Muscle of arm (tissue), 14 donors: ENCODE results near the gene ABCA2. TPM values are rescaled to one million over a fixed set of nuclear protein-coding genes. Genes with fewer than 3 reads are reported as not detected.

Experiments
- DNase-seq: peaks from one replicate; pipeline ENCODE4 v3.0.0-alpha.2; 2013
- long read RNA-seq, 11 donors: transcript quantifications; one replicate each; lab custom pipeline, GENCODE V29; 2026
- polyA plus RNA-seq, 12 donors: library from polyadenylated mRNA; unstranded; fragments of 120-200 nt; gene quantifications; one replicate each; pipeline ENCODE4 v1.2.1, GENCODE V29; 2013; ENCODE audit not compliant: insufficient read length in 12 of 12

The ABCA2 gene, protein sequence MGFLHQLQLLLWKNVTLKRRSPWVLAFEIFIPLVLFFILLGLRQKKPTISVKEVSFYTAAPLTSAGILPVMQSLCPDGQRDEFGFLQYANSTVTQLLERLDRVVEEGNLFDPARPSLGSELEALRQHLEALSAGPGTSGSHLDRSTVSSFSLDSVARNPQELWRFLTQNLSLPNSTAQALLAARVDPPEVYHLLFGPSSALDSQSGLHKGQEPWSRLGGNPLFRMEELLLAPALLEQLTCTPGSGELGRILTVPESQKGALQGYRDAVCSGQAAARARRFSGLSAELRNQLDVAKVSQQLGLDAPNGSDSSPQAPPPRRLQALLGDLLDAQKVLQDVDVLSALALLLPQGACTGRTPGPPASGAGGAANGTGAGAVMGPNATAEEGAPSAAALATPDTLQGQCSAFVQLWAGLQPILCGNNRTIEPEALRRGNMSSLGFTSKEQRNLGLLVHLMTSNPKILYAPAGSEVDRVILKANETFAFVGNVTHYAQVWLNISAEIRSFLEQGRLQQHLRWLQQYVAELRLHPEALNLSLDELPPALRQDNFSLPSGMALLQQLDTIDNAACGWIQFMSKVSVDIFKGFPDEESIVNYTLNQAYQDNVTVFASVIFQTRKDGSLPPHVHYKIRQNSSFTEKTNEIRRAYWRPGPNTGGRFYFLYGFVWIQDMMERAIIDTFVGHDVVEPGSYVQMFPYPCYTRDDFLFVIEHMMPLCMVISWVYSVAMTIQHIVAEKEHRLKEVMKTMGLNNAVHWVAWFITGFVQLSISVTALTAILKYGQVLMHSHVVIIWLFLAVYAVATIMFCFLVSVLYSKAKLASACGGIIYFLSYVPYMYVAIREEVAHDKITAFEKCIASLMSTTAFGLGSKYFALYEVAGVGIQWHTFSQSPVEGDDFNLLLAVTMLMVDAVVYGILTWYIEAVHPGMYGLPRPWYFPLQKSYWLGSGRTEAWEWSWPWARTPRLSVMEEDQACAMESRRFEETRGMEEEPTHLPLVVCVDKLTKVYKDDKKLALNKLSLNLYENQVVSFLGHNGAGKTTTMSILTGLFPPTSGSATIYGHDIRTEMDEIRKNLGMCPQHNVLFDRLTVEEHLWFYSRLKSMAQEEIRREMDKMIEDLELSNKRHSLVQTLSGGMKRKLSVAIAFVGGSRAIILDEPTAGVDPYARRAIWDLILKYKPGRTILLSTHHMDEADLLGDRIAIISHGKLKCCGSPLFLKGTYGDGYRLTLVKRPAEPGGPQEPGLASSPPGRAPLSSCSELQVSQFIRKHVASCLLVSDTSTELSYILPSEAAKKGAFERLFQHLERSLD (N-terminal part only)
- polyA plus RNA-seq = 10 to 100 TPM in 11 of 12 donors, not detected in 1; 10.1 to 28.9 (median 13.0) TPM
- long read RNA-seq, donor 1, partial matches to known transcripts = 0 of 1 reads
- long read RNA-seq, donor 1, other reads (novel, unspliced or antisense) = 0 of 1 reads
- long read RNA-seq, donor 2 = 0 reads
- long read RNA-seq, donor 3 = 0 reads
- long read RNA-seq, donor 4 = 0 reads
- long read RNA-seq, donor 5 = 0 reads
- long read RNA-seq, donor 6 = 0 reads
- long read RNA-seq, donor 7, partial matches to known transcripts = 0 of 1 reads
- long read RNA-seq, donor 7, other reads (novel, unspliced or antisense) = 0 of 1 reads
- long read RNA-seq, donor 8 = 0 reads
- long read RNA-seq, donor 9 = 0 reads
- long read RNA-seq, donor 10, partial matches to known transcripts = 0 of 1 reads
- long read RNA-seq, donor 10, other reads (novel, unspliced or antisense) = 0 of 1 reads
- long read RNA-seq, donor 11, partial matches to known transcripts = 0 of 1 reads
- long read RNA-seq, donor 11, other reads (novel, unspliced or antisense) = 0 of 1 reads

DNA sequence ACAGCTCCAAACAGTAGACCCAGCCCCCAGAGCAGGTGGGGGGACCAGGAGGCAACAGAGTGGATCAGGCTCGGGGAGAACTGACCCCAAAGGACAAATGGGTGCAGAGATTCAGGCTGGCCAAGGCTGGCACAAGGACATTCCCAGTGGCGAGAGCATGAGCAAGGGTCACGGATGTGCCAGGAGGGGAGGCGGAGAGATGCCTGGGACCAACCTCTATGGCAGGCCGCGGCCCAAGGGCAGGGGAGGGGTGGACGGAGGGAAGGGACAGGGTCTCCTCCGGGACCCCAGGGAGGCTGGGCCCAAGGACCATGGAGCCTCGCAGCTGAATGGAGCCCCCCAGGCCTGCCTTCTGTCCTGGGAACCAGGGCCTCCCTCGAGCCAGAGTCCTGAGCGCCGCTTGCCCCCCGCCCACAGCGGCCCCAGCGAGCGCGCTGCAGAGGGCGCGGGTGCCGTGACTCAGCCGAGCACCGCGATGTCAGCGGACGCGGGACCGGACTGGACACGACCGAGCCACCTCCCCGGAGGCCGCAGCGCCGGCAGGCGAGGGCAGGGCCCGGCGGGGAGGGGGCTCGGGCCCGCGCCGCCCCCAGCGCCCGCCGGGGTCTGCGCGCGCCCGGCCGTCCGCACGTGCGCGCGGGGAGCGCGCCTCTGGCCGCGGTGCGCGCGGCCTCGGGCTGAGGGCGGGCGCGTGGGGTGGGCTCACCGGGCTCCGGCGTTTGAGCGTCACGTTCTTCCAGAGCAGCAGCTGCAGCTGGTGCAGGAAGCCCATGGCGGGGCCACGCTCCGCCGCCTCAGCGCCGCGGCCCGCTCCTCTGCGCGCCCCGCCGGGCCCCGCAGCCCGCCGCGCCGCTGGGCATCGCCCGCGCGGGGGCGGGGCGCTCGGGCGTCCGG, at the start of gene ABCA2:
ABCA2 (minus strand) TSS at position 869 of the 894 bp plus-strand sequence; CDS start at position 772, 97 bp downstream.
- no peak for DNase-seq

GRCh38 chr9:137077010-137077747, 49.1 kb upstream of the ABCA2 start, which contains the start of gene UAP1L1:
Gene UAP1L1, plus strand, starts transcription at chr9:137077517. Its CDS starts 16 bp downstream, at chr9:137077533.
- DNase-seq = no peak

GRCh38 chr9:137076636-137077009, 48.6 kb upstream of the ABCA2 start:
- no peak for DNase-seq

DNA sequence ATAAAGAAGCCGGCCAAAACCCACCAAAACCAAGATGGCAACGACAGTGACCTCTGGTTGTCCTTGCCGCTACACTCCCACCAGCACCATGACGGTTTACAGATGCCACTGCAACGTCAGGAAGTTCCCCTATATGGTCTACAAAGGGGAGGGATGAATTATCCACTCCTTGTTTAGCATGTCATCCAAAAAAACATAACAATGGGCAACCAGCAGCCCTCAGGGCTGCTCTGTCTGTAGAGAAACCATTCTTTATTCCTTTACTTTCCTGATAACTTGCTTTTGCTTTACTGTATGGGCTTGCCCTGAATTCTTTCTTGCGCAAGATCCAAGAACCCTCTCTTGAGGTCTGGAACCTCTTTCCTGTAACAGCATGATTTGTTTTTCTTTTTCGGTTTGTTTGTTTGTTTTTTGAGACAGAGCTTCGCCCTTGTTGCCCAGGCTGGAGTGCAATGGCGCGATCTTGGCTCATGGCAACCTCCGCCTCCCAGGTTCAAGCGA, 47.3 kb upstream of the ABCA2 start:
- DNase-seq = no peak

DNA sequence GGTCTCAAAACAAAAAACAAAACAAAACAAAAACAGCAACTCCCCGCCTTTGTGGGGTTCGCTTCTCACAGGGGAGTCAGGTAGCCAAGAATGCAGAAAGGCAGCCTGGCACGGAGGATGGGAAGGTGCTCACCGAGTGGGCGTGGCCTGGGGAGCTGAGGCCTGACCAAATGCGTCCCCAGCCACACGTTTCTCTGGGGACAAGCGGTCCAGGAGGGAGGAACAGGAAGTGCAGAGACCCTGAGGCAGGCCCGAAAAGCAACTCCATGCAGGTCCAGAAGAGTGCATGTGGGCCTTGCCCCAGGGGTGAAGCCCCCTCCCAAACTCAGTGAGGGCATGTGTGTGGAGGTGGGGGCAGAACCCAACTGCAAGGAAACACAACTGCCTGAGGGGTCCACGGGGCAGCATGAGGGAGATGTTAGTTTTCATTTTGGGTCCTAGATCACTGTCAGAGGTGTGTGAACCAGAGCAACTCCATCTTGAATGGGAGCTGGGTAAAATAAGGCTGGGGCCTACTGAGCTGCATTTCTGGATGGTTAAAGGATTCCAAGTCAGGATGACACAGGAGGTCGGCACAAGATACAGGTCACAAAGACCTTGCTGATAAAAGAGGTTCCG, 46.7 kb upstream of the ABCA2 start:
- no peak for DNase-seq

- DNase-seq = no peak
These were observed 46.0 kb upstream of the ABCA2 start for GRCh38 chr9:137073992-137074399.

DNA sequence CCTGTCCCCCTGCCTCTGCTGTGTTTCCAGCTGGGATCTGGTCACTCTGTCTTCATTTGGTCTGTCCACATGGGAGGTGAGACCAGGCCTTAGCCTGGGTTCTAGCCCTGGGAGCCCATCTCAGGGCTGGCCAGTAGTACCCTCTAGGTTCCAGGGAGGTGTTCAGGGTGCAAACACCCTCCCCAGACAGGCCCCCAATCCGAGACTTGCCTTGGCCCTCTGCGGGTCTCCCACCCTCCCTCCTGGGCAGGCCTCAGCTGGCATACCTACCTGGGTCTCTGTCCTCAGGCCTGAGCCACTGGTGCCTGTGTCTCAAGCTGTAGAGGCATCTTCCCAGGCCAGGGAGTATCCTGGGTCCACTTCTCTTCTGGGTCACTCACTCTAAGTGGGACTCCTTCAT, 43.2 kb upstream of the ABCA2 start:
- DNase-seq = no peak

GRCh38 chr9:137070906-137071275, 42.9 kb upstream of the ABCA2 start:
- DNase-seq = no peak

GRCh38 chr9:137070201-137070905, 42.3 kb upstream of the ABCA2 start, which contains the start of gene SAPCD2:
Gene SAPCD2, minus strand, starts transcription at chr9:137070557. Its CDS starts 97 bp downstream, at chr9:137070460.
- peak; percentile 84 for DNase-seq

- DNase-seq = no peak
These were observed 41.6 kb upstream of the ABCA2 start for GRCh38 chr9:137069508-137070091.

- no peak for DNase-seq
These were observed 40.8 kb upstream of the ABCA2 start for GRCh38 chr9:137068539-137069507.

- DNase-seq = peak; percentile 76
These were observed 40.0 kb upstream of the ABCA2 start for GRCh38 chr9:137067860-137068538.

GRCh38 chr9:137066096-137066861, 38.2 kb upstream of the ABCA2 start:
- no peak for DNase-seq

- DNase-seq = no peak
These were observed 37.4 kb upstream of the ABCA2 start for GRCh38 chr9:137065336-137065967.
